Keratinocyte (primary cell): ENCODE results near the gene TMEM9B.

Experiments used
- CTCF ChIP-seq, 3 experiments: IDR thresholded peaks in 1 of 3; conservative IDR thresholded peaks in 1 of 3; optimal IDR thresholded peaks in 1 of 3; 2 replicates in 2 of 3; 3 replicates in 1 of 3; pipeline versions ENCODE3 to v1.5.1; 2011; ENCODE audit warnings: low read length in 3 of 3, mild to moderate bottlenecking in 3 of 3, moderate library complexity in 2 of 3, control low read depth in 1 of 3, inconsistent platforms in 1 of 3; ENCODE audit not compliant: insufficient read depth in 2 of 3; ENCODE audit errors: extremely low read depth in 1 of 3
- EZH2 ChIP-seq: IDR thresholded peaks from one replicate; pipeline ENCODE4 v1.6.1; 2012; ENCODE audit warnings: inconsistent platforms, mild to moderate bottlenecking, low read length, moderate library complexity

DNA sequence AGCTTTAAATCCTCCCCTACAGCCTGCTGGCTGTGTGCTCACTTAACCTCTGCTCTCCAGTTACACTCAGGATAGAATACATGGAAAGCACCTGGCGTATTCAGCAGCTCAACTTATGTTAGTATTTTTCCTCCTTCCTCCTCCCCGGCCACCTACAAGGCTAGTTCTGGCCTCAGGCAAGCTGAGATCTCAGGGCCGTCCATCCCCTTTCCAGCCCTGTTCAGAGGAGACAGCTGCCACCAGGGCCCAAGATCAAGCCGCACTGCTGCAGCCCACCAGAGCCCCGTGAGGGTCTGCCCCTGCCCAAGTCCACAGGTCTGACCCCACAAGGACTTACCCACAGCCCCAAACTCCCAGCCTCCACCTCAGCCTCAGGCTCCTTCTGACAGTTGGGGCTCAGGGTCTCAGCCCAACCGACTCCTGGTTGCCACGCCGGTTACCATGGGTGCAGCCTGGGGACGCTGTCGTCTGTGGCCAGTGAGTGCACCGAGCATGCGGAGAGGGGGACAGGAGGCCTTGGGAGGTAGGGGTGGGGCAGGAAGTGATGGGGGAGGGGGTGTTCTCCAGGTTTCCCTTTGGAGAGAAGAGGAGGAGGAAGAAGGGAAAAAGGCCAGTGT lies 31.6 kb downstream of the TMEM9B start, which contains the start of gene C11orf16:
- no peak for TF ChIP-seq CTCF (optimal IDR thresholded peaks at IDR 0.05 in 1 of 3, IDR thresholded peaks at IDR 0.05 in 1 of 3, conservative IDR thresholded peaks at IDR 0.05 in 1 of 3; ENCODE audit: extremely low read depth in 1 of 3, insufficient read depth in 2 of 3, low read length in 3 of 3)
- TF ChIP-seq EZH2: no peak
